Upper lobe of right lung (tissue), 1 donor: ENCODE data around the gene LRRC7. TPM values are rescaled to one million over a fixed set of nuclear protein-coding genes. Genes with fewer than 3 reads are reported as not detected.

Experiments used
- ATAC-seq: fragments of 200-7000 bp; cut with Tn5 transposase; one replicate; pipeline ENCODE4 v1.9.1; 2020; ENCODE audit warnings: mild to moderate bottlenecking, moderate library complexity
- DNase-seq: peaks from one replicate; pipeline ENCODE4 v3.0.0-alpha.2; 2020
- H3K27ac ChIP-seq: fragments of 200-600 bp; one replicate; pipeline ENCODE4 v1.8.0; 2022
- H3K27me3 ChIP-seq: fragments of 200-600 bp; one replicate; pipeline ENCODE4 v1.8.0; 2022; ENCODE audit warnings: mild to moderate bottlenecking
- H3K36me3 ChIP-seq: fragments of 200-600 bp; one replicate; pipeline ENCODE4 v1.8.0; 2022
- H3K4me1 ChIP-seq: fragments of 200-600 bp; one replicate; pipeline ENCODE4 v1.8.0; 2022
- H3K4me3 ChIP-seq: fragments of 200-600 bp; one replicate; pipeline ENCODE4 v1.8.0; 2022; ENCODE audit warnings: mild to moderate bottlenecking
- H3K9me3 ChIP-seq: fragments of 200-600 bp; one replicate; pipeline ENCODE4 v1.8.0; 2022
- CTCF ChIP-seq: fragments of 200-600 bp; IDR thresholded peaks from one replicate; pipeline ENCODE4 v1.8.0; 2022; ENCODE audit warnings: antibody characterized with exemption
- intact Hi-C: fragments of 100-400 bp; cut with DNase I; formaldehyde crosslinking; loops from one replicate; pipeline ENCODE4 v1.11.0; 2022
- total RNA-seq: library from RNA; stranded (reverse); fragmentation: NEBNext Ultra II Directional; extraction: Animal tissue kit (Norgen Biotek cat#: 25700); gene quantifications from one replicate; pipeline ENCODE4 v1.2.1, GENCODE V29; 2021
- donor health status: DM: no; HTN: yes; CAD: no; lungs with severe emphysema.

LRRC7 gene
- total RNA-seq, 1 donor from 2014 or later: not detected

GRCh38 chr1:69827732-69828131, 260.0 kb downstream of the LRRC7 start:
- no peak for TF ChIP-seq CTCF
- no peaks in the 10 kb centered on the region for H3K9me3 ChIP-seq
- intact Hi-C loops: no loop called here
- no peak for DNase-seq
- no peak overlapping the region for H3K27ac ChIP-seq
- H3K4me1 ChIP-seq: no peaks in the 10 kb centered on the region
- no peak for ATAC-seq
- no peak overlapping the region for H3K4me3 ChIP-seq
- no peaks in the 10 kb centered on the region for H3K36me3 ChIP-seq
- H3K27me3 ChIP-seq: no peaks in the 10 kb centered on the region

- DNase-seq (no peak), ATAC-seq (no peak)
- Histone ChIP-seq H3K4me3 (no peak overlapping the region), H3K27me3 (no peaks in the 10 kb centered on the region), H3K27ac (no peak overlapping the region), H3K9me3 (no peaks in the 10 kb centered on the region), H3K4me1 (no peaks in the 10 kb centered on the region), H3K36me3 (no peaks in the 10 kb centered on the region)
- TF ChIP-seq CTCF: no peak
- intact Hi-C loops: no loop called here
These were observed 265.8 kb downstream of the LRRC7 start for GRCh38 chr1:69833536-69833935.

GRCh38 chr1:69834336-69834735, 266.6 kb downstream of the LRRC7 start:
- no peak overlapping the region for H3K27ac ChIP-seq
- no peaks in the 10 kb centered on the region for H3K9me3 ChIP-seq
- H3K4me1 ChIP-seq: no peaks in the 10 kb centered on the region
- DNase-seq (no peak), ATAC-seq (no peak)
- TF ChIP-seq CTCF: no peak
- no peak overlapping the region for H3K4me3 ChIP-seq
- intact Hi-C loops: no loop called here
- no peaks in the 10 kb centered on the region for H3K27me3 ChIP-seq
- no peaks in the 10 kb centered on the region for H3K36me3 ChIP-seq

- Histone ChIP-seq H3K27ac (no peak overlapping the region), H3K4me1 (no peaks in the 10 kb centered on the region), H3K4me3 (no peak overlapping the region), H3K27me3 (no peaks in the 10 kb centered on the region), H3K36me3 (no peaks in the 10 kb centered on the region), H3K9me3 (no peaks in the 10 kb centered on the region)
- intact Hi-C loops: no loop called here
- no peak for TF ChIP-seq CTCF
- ATAC-seq (no peak), DNase-seq (no peak)
These were observed 268.2 kb downstream of the LRRC7 start for GRCh38 chr1:69835955-69836354.

- DNase-seq: no peak
- Histone ChIP-seq H3K4me1 (no peaks in the 10 kb centered on the region), H3K27ac (no peak overlapping the region), H3K4me3 (no peak overlapping the region), H3K36me3 (no peaks in the 10 kb centered on the region), H3K9me3 (no peaks in the 10 kb centered on the region), H3K27me3 (no peaks in the 10 kb centered on the region)
- intact Hi-C loops: no loop called here
- TF ChIP-seq CTCF: no peak
- no peak for ATAC-seq
These were observed 269.4 kb downstream of the LRRC7 start for GRCh38 chr1:69836971-69837636.

- H3K27ac ChIP-seq: no peak overlapping the region
- ATAC-seq (no peak), DNase-seq (no peak)
- no peaks in the 10 kb centered on the region for H3K27me3 ChIP-seq
- no peak for TF ChIP-seq CTCF
- no peak overlapping the region for H3K4me3 ChIP-seq
- no peaks in the 10 kb centered on the region for H3K36me3 ChIP-seq
- H3K4me1 ChIP-seq: no peaks in the 10 kb centered on the region
- intact Hi-C loops: no loop called here
- H3K9me3 ChIP-seq: no peaks in the 10 kb centered on the region
These were observed 274.6 kb downstream of the LRRC7 start for GRCh38 chr1:69842326-69842725.
